Keratinocyte (primary cell): ENCODE measurements around the gene RTP5. TPM values are rescaled to one million over a fixed set of nuclear protein-coding genes. Genes with fewer than 3 reads are reported as not detected.

Source experiments
- DNase-seq: peaks from one replicate; pipeline ENCODE4 v3.0.0-alpha.2; 2011; ENCODE audit warnings: low read depth, missing footprints, low spot score
- FAIRE-seq: peaks from 2 replicates; lab custom pipeline; 2011; peaks lifted over from hg19 to GRCh38; lab: Jason Lieb, UNC
- H2AFZ ChIP-seq: 2 replicates; pipeline ENCODE4 v1.6.0; 2012; ENCODE audit warnings: low read length, control low read depth, inconsistent platforms; ENCODE audit not compliant: control insufficient read depth
- H3K27ac ChIP-seq: 2 replicates; pipeline ENCODE4 v1.5.1; 2011; ENCODE audit warnings: low read length; ENCODE audit not compliant: control insufficient read depth, insufficient read depth
- H3K27me3 ChIP-seq: 3 replicates; pipeline ENCODE4 v1.6.0; 2011; ENCODE audit warnings: low read length; ENCODE audit not compliant: control insufficient read depth, insufficient read depth; ENCODE audit errors: extremely low read depth
- H3K36me3 ChIP-seq, 2 experiments: 2 replicates in 1 of 2; 3 replicates in 1 of 2; pipeline ENCODE4 v1.5.1; 2011; ENCODE audit warnings: low read length in 2 of 2, mild to moderate bottlenecking in 1 of 2; ENCODE audit not compliant: control insufficient read depth in 2 of 2, insufficient read depth in 2 of 2; ENCODE audit errors: extremely low read depth in 1 of 2
- H3K4me1 ChIP-seq: 3 replicates; pipeline ENCODE4 v1.5.1; 2011; ENCODE audit warnings: low read length; ENCODE audit not compliant: control insufficient read depth, insufficient read depth; ENCODE audit errors: extremely low read depth
- H3K4me2 ChIP-seq: 3 replicates; pipeline ENCODE4 v1.6.0; 2011; ENCODE audit warnings: low read depth, low read length; ENCODE audit not compliant: control insufficient read depth, insufficient read depth; ENCODE audit errors: extremely low read depth
- H3K4me3 ChIP-seq, 3 experiments: fragments of 200-600 bp in 1 of 3; sonication (generic) in 1 of 3; 2 replicates in 2 of 3; 3 replicates in 1 of 3; pipeline ENCODE4 v1.5.1; 2011 to 2016; ENCODE audit warnings: low read length in 3 of 3, mild to moderate bottlenecking in 3 of 3, control low read depth in 2 of 3, inconsistent platforms in 1 of 3, low read depth in 1 of 3, mixed read lengths in 1 of 3, mixed run types in 1 of 3, moderate library complexity in 1 of 3; ENCODE audit not compliant: control insufficient read depth in 2 of 3, insufficient read depth in 2 of 3; ENCODE audit errors: extremely low read depth in 1 of 3
- H3K79me2 ChIP-seq: 2 replicates; pipeline ENCODE4 v1.6.0; 2012; ENCODE audit warnings: low read length; ENCODE audit not compliant: control insufficient read depth, insufficient read depth
- H3K9ac ChIP-seq: 3 replicates; pipeline ENCODE4 v1.6.0; 2011; ENCODE audit warnings: low read length; ENCODE audit not compliant: control insufficient read depth, insufficient read depth; ENCODE audit errors: extremely low read depth
- H3K9me1 ChIP-seq: 3 replicates; pipeline ENCODE4 v1.6.0; 2011; ENCODE audit warnings: low read length; ENCODE audit not compliant: control insufficient read depth, insufficient read depth; ENCODE audit errors: extremely low read depth
- H3K9me3 ChIP-seq: 2 replicates; pipeline ENCODE4 v1.5.1; 2012; ENCODE audit warnings: low read depth, low read length; ENCODE audit not compliant: control insufficient read depth
- H4K20me1 ChIP-seq: 3 replicates; pipeline ENCODE4 v1.6.0; 2011; ENCODE audit warnings: low read length; ENCODE audit not compliant: control insufficient read depth, insufficient read depth; ENCODE audit errors: extremely low read depth
- CTCF ChIP-seq, 3 experiments: IDR thresholded peaks in 1 of 3; conservative IDR thresholded peaks in 1 of 3; optimal IDR thresholded peaks in 1 of 3; 2 replicates in 2 of 3; 3 replicates in 1 of 3; pipeline versions ENCODE3 to v1.5.1; 2011; ENCODE audit warnings: low read length in 3 of 3, mild to moderate bottlenecking in 3 of 3, moderate library complexity in 2 of 3, control low read depth in 1 of 3, inconsistent platforms in 1 of 3; ENCODE audit not compliant: insufficient read depth in 2 of 3; ENCODE audit errors: extremely low read depth in 1 of 3
- EZH2 ChIP-seq: IDR thresholded peaks from one replicate; pipeline ENCODE4 v1.6.1; 2012; ENCODE audit warnings: inconsistent platforms, mild to moderate bottlenecking, low read length, moderate library complexity
- dilution Hi-C: fragments of 300-500 bp; cut with MboI; formaldehyde crosslinking; loops from one replicate; pipeline ENCODE4 v1.7.0; 2020; ENCODE audit warnings: low sequenced_read_pairs; ENCODE audit not compliant: extremely low pct_ligation_motif_present
- polyA plus RNA-seq, 5 experiments: library from polyadenylated mRNA; depleted of rRNA in 3 of 5; stranded (reverse) in 3 of 5; stranded (forward) in 1 of 5; unstranded in 1 of 5; fragments of >200 nt; gene quantifications; 1 replicate in 1 of 5; 2 replicates in 3 of 5; 3 replicates in 1 of 5; pipeline versions ENCODE4 v1.2.1 to v1.2.3, GENCODE V29; 2011 to 2012; ENCODE audit warnings: missing spikeins in 2 of 5, low read depth in 1 of 5, low replicate concordance in 1 of 5

The RTP5 gene
- polyA plus RNA-seq, 1 donor (not counting 4 experiments of a cell fraction or from before 2014, with no cell fraction given) = not detected

- peaks cover 17% of the 10 kb centered on the region for H3K4me1 ChIP-seq
- peak overlapping the region; percentile 4 to 65 (median 40) for H3K4me3 ChIP-seq
- peak; percentile 62 for FAIRE-seq
- H2AFZ ChIP-seq = peak overlapping the region; percentile 63
- peak overlapping the region; percentile 58 for H3K9ac ChIP-seq
- no peaks in the 10 kb centered on the region for H3K9me3 ChIP-seq
- peak overlapping the region; percentile 84 for H3K4me2 ChIP-seq
- dilution Hi-C loops = no loop called here
- peak overlapping the region; percentile 31 for H3K27ac ChIP-seq
- TF ChIP-seq CTCF (optimal IDR thresholded peaks at IDR 0.05 in 1 of 3, IDR thresholded peaks at IDR 0.05 in 1 of 3, conservative IDR thresholded peaks at IDR 0.05 in 1 of 3; ENCODE audit: extremely low read depth in 1 of 3, insufficient read depth in 2 of 3, low read length in 3 of 3) (no peak), EZH2 (no peak)
- H4K20me1 ChIP-seq = no peaks in the 10 kb centered on the region
- peaks cover 11% of the 10 kb centered on the region for H3K27me3 ChIP-seq
- no peaks in the 10 kb centered on the region for H3K9me1 ChIP-seq
- H3K79me2 ChIP-seq = no peaks in the 10 kb centered on the region
- no peaks in the 10 kb centered on the region for H3K36me3 ChIP-seq
- no peak for DNase-seq
Measured at GRCh38 chr2:241901500-241902351, 32.2 kb downstream of the RTP5 start.

- H3K9me3 ChIP-seq = no peaks in the 10 kb centered on the region
- H3K9me1 ChIP-seq = no peaks in the 10 kb centered on the region
- peak overlapping the region; percentile 46 for H2AFZ ChIP-seq
- peaks cover 17% of the 10 kb centered on the region for H3K4me1 ChIP-seq
- H3K79me2 ChIP-seq = no peaks in the 10 kb centered on the region
- no peak overlapping the region for H3K27ac ChIP-seq
- no peaks in the 10 kb centered on the region for H4K20me1 ChIP-seq
- FAIRE-seq = no peak
- H3K4me3 ChIP-seq = no peak overlapping the region
- DNase-seq = no peak
- peaks cover 11% of the 10 kb centered on the region for H3K27me3 ChIP-seq
- dilution Hi-C loops = no loop called here
- no peaks in the 10 kb centered on the region for H3K36me3 ChIP-seq
- H3K9ac ChIP-seq = no peak overlapping the region
- TF ChIP-seq EZH2 (no peak), CTCF (optimal IDR thresholded peaks at IDR 0.05 in 1 of 3, IDR thresholded peaks at IDR 0.05 in 1 of 3, conservative IDR thresholded peaks at IDR 0.05 in 1 of 3; ENCODE audit: extremely low read depth in 1 of 3, insufficient read depth in 2 of 3, low read length in 3 of 3) (no peak)
- H3K4me2 ChIP-seq = peak overlapping the region; percentile 16
Measured at GRCh38 chr2:241902357-241902991, 32.9 kb downstream of the RTP5 start.
